Activated CD4-positive, alpha-beta T cell treated with anti-CD3 and anti-CD28 coated beads, Interleukin-2, Interleukin-4, amounts not matched to agents 100 ng/mL and 50 ng/mL, durations not matched to agents 16 hours and 8 hours (primary cell): ENCODE measurements around the gene MAP1LC3A.
"Not testable (repeated sequence)": the region's sequence is repeated elsewhere in the genome, so short reads cannot be mapped to it uniquely, and the experiment has no call there.

Experiments
- DNase-seq: peaks from one replicate; pipeline ENCODE4 v3.0.0-alpha.2; 2020; ENCODE audit warnings: low spot score

MAP1LC3A gene

GRCh38 chr20:34558320-34559218 lies at the start of gene MAP1LC3A:
TSS of gene MAP1LC3A (plus strand) at chr20:34558718. CDS start at chr20:34558869, 151 bp downstream.
- peak; percentile 88 for DNase-seq

DNA sequence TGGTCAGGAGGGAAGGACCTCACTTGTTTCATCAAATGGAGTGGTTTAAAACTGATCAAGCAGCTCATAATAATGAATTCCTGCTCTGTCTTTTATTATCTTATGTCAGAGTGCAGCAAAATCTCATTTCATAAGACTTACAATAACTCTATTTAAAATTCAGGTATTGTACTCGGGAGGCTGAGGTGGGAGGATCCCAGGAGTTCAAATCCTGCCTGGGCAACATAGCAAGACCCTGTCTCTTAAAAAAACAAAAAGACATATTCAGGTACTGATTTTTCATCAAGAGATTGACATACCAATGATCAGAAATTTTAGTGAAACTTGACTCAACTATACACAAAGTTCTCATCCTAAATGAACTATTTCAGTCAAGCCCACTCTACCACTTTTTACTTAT lies 47.9 kb upstream of the MAP1LC3A start:
- DNase-seq: no peak

DNA sequence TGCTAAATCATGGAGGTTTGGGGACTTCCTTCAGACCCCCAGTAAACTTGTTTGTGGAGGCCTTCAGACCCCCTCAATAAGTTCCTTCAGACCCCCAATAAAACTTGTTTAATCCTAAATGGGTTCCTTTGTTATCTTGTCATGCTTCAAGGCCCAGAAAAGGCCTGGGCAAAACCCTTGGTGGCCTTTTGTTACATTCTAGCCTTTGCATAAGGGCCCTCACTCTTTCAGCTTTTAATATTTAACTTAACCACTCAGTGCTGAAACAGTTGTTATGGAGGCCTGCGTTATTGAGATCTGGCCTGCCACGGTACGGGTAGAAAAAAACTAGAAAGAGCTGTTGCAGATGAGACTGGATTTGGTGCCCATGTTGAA lies 46.6 kb upstream of the MAP1LC3A start:
- DNase-seq: no peak

- no peak for DNase-seq
Measured at GRCh38 chr20:34512266-34512954, 46.1 kb upstream of the MAP1LC3A start.

DNA sequence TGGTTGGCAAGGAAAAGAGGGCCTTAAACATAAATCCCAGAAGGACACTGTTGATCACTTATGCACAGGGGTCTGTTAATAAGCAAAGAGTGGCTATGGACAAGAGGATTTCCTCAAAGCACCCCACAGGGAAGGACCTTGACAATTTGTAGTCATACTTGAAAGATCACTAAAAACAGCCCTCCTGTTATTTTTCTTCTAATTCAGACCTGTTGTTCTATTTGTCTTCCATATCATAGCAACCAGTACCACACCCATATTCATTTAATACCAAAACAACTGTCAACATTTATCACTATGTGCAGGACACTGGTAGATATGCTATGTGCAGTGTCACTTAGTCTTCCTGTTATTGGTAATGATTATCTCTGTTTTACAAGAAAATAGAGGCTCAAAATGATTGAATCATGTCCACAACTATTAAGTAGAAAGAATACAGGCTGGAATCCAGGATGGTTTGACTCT lies 45.5 kb upstream of the MAP1LC3A start:
- DNase-seq: no peak

DNA sequence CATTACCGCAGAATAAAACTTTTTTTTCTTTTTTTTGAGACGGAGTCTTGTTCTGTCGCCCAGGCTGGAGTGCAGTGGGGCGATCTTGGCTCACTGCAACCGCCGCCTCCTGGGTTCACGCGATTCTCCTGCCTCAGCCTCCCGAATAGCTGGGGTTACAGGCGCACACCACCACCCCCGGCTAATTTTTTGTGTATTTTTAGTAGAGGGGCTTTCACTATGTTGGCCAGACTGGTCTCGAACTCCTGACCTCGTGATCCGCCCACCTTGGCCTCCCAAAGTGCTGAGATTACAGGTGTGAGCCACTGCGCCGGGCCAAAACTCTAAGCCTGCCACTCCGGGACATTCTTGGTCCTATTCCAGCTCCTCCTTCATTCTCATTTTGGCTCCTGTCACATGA lies 44.5 kb upstream of the MAP1LC3A start:
- not testable (repeated sequence) for DNase-seq

- DNase-seq: no peak
Measured at GRCh38 chr20:34514897-34515483, 43.5 kb upstream of the MAP1LC3A start.

GRCh38 chr20:34515484-34516246 lies 42.9 kb upstream of the MAP1LC3A start:
- DNase-seq: peak; percentile 76

DNA sequence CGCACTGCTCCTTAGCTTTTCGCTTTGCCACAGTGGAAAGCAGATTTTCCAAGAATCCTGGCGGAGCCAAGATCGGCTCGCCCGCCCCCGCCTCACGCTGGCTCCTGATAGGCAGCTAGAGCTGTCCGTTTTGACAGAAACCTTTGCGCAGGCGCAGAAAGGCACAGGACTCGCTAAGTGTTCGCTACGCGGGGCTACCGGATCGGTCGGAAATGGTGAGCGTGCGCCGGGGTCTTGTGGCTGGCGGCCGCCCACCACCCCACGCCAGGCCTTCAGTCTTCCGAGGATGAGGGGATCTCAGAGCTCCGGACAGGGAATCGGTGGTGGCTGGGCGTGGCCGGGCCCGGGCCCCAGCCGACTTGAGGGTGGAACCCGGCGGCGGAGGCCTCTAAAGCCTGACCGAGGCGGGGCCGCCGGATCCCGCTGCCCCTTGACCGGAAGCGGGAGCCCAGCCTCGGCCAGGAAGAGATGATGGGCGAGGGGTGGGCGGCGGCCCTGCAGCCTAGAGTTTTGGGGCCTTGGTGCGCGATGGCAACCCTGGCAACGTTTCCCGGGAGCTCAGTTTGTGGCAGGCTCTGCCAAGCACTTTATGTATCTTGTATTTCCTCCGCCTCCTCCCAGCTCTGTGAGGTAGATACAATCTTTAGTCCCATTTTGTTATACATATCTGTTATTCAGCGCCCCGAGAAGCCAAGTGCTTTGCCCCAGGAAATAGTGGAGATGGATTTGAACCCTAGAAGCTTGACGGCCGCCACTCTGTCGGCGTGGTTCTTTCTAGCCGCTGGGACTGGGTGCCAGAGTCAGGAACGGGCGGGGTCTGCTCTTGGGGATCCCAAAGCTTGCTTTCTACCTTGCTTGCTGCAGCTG lies 42.0 kb upstream of the MAP1LC3A start, which contains the start of gene DYNLRB1:
Gene DYNLRB1, plus strand, starts transcription at position 176 of the 867 bp plus-strand sequence. Its CDS starts 37 bp downstream, at position 213.
- peak; percentile 95 for DNase-seq

DNA sequence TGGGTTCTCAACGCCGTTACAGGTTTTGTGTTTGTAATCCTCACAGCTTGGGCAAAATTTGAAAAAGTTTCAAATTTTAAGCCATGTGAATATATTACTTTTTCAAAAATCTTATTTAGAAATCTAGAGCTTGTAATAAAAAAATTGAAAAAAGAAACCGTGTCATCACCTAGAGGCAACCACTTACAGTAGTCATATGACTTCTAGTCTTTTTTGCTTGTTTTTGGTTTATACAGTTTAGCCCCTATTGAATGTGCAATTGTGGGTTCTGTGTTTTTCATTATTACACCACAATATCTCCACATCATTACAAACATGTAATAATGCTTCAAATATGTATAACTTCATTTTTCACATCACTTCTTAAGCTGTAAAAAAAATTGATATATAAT lies 41.4 kb upstream of the MAP1LC3A start:
- peak; percentile 41 for DNase-seq

DNA sequence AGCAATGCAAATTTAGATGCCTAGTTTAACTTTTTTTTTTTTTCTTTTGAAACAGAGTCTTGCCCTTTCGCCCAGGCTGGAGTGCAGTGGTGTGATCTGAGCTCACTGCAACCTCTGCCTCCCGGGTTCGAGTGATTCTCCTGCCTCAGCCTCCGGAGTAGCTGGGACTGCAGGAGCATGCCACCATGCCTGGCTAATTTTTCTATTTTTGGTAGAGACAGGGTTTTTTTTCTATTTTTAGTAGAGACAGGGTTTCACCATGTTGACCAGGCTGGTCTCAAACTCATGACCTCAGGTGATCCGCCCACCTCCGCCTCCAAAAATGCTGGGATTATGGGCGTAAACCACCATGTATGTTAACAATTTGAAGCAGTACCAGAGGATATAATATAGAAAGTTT lies 39.7 kb upstream of the MAP1LC3A start:
- DNase-seq: not testable (repeated sequence)

GRCh38 chr20:34519841-34520240 lies 38.7 kb upstream of the MAP1LC3A start:
- DNase-seq: not testable (repeated sequence)

- DNase-seq: peak; percentile 36
Measured at GRCh38 chr20:34522969-34523871, 35.3 kb upstream of the MAP1LC3A start.

DNA sequence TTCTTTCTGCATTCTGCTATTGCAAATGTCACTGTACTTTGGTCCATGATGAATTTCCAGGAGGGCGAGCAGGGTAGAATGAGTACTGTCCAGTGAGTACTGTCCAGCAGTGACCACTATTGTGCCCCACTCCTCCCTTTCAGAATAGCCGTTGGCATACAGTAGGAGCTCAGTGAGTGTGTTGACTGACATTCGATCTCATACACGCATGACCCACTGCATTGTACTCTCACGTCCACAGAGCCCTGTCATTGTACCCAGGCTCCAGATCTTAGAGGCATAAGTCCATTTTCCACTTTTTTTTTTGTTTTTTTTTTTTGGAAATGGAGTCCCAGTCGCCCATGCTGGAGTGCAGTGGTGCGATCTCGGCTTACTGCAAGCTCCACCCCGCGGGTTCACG lies 34.1 kb upstream of the MAP1LC3A start:
- no peak for DNase-seq

GRCh38 chr20:34525342-34525708 lies 33.2 kb upstream of the MAP1LC3A start:
- no peak for DNase-seq

- no peak for DNase-seq
Measured at GRCh38 chr20:34525709-34526416, 32.7 kb upstream of the MAP1LC3A start.

DNA sequence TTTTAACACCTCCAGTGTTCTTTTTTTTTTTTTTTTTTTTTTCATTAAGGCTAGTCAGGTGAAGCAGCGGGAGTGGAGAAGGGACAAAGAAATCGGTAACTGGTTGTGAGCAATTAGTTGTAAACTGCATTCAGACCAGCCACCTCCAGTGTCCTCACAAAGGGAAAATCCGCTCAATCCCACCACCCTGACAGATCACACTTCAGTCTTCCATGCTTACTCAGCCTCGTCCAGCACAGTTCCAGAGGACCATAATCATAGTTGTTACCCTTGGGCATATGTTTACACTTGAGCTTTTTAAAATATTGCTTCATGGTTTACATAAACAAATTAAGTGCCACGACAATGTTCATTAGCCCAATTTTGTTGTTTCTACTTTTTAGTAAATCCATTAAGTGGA lies 32.1 kb upstream of the MAP1LC3A start:
- no peak for DNase-seq

- DNase-seq: no peak
Measured at GRCh38 chr20:34527016-34527415, 31.5 kb upstream of the MAP1LC3A start.

DNA sequence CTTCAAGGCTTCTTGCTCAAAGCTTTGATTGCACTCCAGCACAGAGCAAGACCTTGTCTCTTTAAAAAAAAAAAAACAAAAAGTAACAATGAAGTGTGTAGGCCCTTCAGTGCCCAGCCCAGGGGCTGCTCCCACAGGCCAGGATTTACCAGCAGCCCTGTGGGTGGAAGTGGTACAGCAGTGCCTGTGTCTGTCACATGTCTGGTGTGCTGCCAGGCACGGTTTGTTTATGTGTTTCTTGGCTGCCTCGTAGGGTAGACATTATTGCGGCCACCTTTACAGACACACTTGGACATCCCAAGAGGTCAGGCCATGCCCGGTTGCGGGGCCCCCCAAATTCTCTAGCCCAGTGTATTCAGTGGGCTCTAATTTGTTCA lies 29.6 kb upstream of the MAP1LC3A start:
- no peak for DNase-seq
